NCI-H2196 (cell line): Measurements from ENCODE around the gene CGNL1.
A peak's percentile ranks its signal among the peaks of the same experiment; 100 is the strongest.

Experiments used
- DNase-seq: peaks from one replicate; lab custom pipeline; 2025; ENCODE audit not compliant: unreplicated experiment; lab: John Stamatoyannopoulos, UW

Gene CGNL1

GRCh38 chr15:57541805-57542504 lies 165.7 kb downstream of the CGNL1 start:
- peak; percentile 43 for DNase-seq

GRCh38 chr15:57542505-57542817 lies 166.2 kb downstream of the CGNL1 start:
- no peak for DNase-seq

GRCh38 chr15:57544848-57545480 lies 168.7 kb downstream of the CGNL1 start:
- no peak for DNase-seq

- no peak for DNase-seq
Measured at GRCh38 chr15:57545995-57546394, 169.7 kb downstream of the CGNL1 start.

- no peak for DNase-seq
Measured at GRCh38 chr15:57547243-57547755, 171.0 kb downstream of the CGNL1 start.

GRCh38 chr15:57548351-57548750 lies 172.0 kb downstream of the CGNL1 start:
- no peak for DNase-seq

GRCh38 chr15:57548835-57549234 lies 172.5 kb downstream of the CGNL1 start:
- no peak for DNase-seq

- DNase-seq = no peak
Measured at GRCh38 chr15:57549935-57550334, 173.6 kb downstream of the CGNL1 start.

- DNase-seq = no peak
Measured at GRCh38 chr15:57550640-57551039, 174.3 kb downstream of the CGNL1 start.

GRCh38 chr15:57551715-57552677 lies 175.7 kb downstream of the CGNL1 start:
- DNase-seq = no peak

- DNase-seq = no peak
Measured at GRCh38 chr15:57552678-57553334, 176.5 kb downstream of the CGNL1 start.

- DNase-seq = no peak
Measured at GRCh38 chr15:57553526-57553925, 177.2 kb downstream of the CGNL1 start.

- no peak for DNase-seq
Measured at GRCh38 chr15:57554063-57554811, 177.9 kb downstream of the CGNL1 start.

GRCh38 chr15:57554812-57555179 lies 178.5 kb downstream of the CGNL1 start:
- no peak for DNase-seq

GRCh38 chr15:57555270-57555669 lies 179.0 kb downstream of the CGNL1 start:
- DNase-seq = no peak

- DNase-seq = no peak
Measured at GRCh38 chr15:57556040-57556439, 179.7 kb downstream of the CGNL1 start.

GRCh38 chr15:57557267-57557666 lies 181.0 kb downstream of the CGNL1 start:
- no peak for DNase-seq

GRCh38 chr15:57557810-57558209 lies 181.5 kb downstream of the CGNL1 start:
- no peak for DNase-seq

- DNase-seq = peak; percentile 48
Measured at GRCh38 chr15:57559875-57560274, 183.6 kb downstream of the CGNL1 start.

GRCh38 chr15:57561041-57561711 lies 184.9 kb downstream of the CGNL1 start:
- DNase-seq = peak; percentile 55
